ENCODE measurements around the gene METTL4. TPM values are rescaled to one million over a fixed set of nuclear protein-coding genes. Genes with fewer than 3 reads are reported as not detected.
"Not testable (repeated sequence)": the region's sequence is repeated elsewhere in the genome, so short reads cannot be mapped to it uniquely, and the experiment has no call there.

Gene METTL4
- total RNA-seq, 1 donor from 2014 or later, result 7.9 TPM

DNA sequence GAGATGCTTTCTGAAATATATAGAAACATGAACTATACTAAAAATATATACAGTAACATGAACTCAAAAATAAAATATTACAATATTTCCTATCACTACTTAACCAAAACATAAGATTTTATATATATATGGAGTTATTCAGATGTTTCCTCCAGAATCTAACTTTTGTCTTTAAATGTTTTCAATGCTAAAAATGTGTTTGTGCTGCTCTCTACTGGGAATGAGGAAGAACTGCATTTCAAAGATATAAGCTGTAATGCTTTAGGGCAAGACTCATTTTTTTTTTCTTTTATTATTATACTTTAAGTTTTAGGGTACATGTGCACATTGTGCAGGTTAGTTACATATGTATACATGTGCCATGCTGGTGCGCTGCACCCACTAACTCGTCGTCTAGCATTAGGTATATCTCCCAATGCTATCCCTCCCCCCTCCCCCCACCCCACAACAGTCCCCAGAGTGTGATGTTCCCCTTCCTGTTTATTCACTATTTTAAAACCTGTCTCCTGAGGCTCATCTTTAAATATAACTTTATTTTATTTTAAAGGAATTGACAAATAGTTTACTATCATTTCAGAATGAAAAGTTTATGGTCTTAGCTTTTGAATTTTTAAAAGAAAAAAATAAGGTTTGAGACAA is 29.3 kb downstream of the METTL4 start:
- not testable (repeated sequence) for H3K4me3 ChIP-seq (ENCODE audit: low read depth, low read length); DNase-seq (ENCODE audit: low read depth); H3K27me3 ChIP-seq (ENCODE audit: control insufficient read depth, insufficient read depth, low read length); H3K36me3 ChIP-seq (ENCODE audit: control insufficient read depth, insufficient read depth, low read length)
- TF ChIP-seq, protein P1, sequence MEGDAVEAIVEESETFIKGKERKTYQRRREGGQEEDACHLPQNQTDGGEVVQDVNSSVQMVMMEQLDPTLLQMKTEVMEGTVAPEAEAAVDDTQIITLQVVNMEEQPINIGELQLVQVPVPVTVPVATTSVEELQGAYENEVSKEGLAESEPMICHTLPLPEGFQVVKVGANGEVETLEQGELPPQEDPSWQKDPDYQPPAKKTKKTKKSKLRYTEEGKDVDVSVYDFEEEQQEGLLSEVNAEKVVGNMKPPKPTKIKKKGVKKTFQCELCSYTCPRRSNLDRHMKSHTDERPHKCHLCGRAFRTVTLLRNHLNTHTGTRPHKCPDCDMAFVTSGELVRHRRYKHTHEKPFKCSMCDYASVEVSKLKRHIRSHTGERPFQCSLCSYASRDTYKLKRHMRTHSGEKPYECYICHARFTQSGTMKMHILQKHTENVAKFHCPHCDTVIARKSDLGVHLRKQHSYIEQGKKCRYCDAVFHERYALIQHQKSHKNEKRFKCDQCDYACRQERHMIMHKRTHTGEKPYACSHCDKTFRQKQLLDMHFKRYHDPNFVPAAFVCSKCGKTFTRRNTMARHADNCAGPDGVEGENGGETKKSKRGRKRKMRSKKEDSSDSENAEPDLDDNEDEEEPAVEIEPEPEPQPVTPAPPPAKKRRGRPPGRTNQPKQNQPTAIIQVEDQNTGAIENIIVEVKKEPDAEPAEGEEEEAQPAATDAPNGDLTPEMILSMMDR (IDR thresholded peaks at IDR 0.05; ENCODE audit: insufficient read depth, low read length, poor library complexity, severe bottlenecking), result peak; percentile 44

DNA sequence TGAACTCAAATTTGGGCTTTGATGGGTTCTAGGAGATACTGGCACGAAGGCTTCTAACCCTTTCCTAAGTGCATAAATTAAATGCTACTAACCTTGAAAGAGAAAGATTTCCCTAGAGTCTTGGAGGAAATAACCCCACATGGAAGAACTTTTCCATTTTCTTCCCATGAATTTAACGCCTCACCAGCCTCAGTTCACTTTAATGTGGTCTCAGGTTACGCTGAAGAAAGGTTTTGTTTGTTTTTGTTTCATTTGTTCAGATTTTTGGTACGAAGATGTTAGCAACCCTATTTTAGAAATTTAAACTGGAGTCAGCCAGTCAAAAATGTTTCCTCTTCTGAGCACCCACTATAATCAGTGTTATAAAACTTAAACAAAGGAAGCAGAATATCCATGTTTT is 30.7 kb downstream of the METTL4 start:
- DNase-seq (ENCODE audit: low read depth), result no peak

DNA sequence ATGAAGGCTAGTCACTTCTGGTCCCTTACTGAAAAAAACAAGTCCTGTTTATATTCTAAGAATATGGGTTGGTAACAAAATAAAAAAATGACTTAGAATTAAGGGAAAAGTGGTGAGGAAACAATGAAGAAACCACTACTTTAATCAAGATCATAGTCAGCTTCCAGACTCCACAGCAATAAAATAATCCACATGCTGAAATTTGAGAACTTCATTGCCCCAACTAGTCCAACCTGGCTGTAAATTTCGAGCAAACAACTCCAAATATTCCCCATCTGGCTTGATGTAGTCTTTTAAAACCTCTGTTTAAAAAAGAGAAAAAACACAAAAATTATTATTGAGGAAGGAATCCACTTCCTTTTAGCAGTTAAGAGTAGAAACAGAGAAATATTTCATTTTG is 32.5 kb downstream of the METTL4 start:
- DNase-seq (ENCODE audit: low read depth), result no peak
- TF ChIP-seq, protein P1 (IDR thresholded peaks at IDR 0.05; ENCODE audit: insufficient read depth, low read length, poor library complexity, severe bottlenecking), result no peak
- no peaks in the 10 kb centered on the region for H3K36me3 ChIP-seq (ENCODE audit: control insufficient read depth, insufficient read depth, low read length)
- no peak overlapping the region for H3K4me3 ChIP-seq (ENCODE audit: low read depth, low read length)
- no peaks in the 10 kb centered on the region for H3K27me3 ChIP-seq (ENCODE audit: control insufficient read depth, insufficient read depth, low read length)

More for the DNA sequence above, 30.7 kb downstream of the METTL4 start:
- Histone ChIP-seq H3K36me3 (ENCODE audit: control insufficient read depth, insufficient read depth, low read length) (no peaks in the 10 kb centered on the region), H3K4me3 (ENCODE audit: low read depth, low read length) (no peak overlapping the region), H3K27me3 (ENCODE audit: control insufficient read depth, insufficient read depth, low read length) (no peaks in the 10 kb centered on the region)
- TF ChIP-seq, protein P1 (IDR thresholded peaks at IDR 0.05; ENCODE audit: insufficient read depth, low read length, poor library complexity, severe bottlenecking), result no peak

DNA sequence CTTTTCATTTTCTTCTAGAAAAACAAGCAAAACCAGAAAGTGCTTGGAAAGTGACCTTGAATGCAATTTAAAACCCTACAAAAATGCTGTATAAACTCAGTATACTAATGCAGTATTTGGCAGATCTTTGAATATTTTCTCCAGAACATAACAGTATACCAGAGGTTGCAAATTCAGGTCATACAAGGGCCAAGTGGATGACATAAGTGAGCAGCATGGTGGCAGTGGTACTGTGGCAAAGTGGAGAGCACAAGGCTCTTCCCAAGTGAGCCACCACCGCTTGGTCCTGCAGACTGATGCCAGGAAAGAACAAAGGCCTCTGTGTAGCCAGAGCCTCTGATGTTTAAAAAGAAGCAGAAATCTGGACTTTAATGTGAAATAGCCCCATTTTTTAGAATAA is 33.1 kb downstream of the METTL4 start:
- Histone ChIP-seq H3K4me3 (ENCODE audit: low read depth, low read length) (no peak overlapping the region), H3K36me3 (ENCODE audit: control insufficient read depth, insufficient read depth, low read length) (no peaks in the 10 kb centered on the region), H3K27me3 (ENCODE audit: control insufficient read depth, insufficient read depth, low read length) (no peaks in the 10 kb centered on the region)
- TF ChIP-seq, protein P1 (IDR thresholded peaks at IDR 0.05; ENCODE audit: insufficient read depth, low read length, poor library complexity, severe bottlenecking), result no peak
- no peak for DNase-seq (ENCODE audit: low read depth)

DNA sequence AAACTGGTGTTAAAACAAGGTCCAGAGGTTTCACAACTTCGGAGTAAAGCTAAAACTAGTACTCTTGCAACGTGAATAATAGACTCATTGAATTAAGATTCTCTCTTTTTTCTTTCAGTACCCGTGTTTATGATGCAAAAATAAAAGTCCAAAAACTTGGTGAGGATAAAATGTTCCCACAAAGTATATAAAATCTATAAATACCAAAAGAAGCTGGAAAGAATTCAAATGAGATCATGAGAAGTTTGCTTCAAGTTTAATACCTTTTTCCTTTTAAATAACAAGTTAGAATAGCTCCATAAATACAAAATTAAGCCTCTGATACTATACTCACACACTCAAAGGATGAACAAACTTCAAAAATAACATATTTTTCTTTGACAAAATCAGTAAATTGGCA is 34.0 kb downstream of the METTL4 start:
- DNase-seq (ENCODE audit: low read depth), result no peak
- Histone ChIP-seq H3K4me3 (ENCODE audit: low read depth, low read length) (no peak overlapping the region), H3K36me3 (ENCODE audit: control insufficient read depth, insufficient read depth, low read length) (no peaks in the 10 kb centered on the region), H3K27me3 (ENCODE audit: control insufficient read depth, insufficient read depth, low read length) (no peaks in the 10 kb centered on the region)
- TF ChIP-seq, protein P1 (IDR thresholded peaks at IDR 0.05; ENCODE audit: insufficient read depth, low read length, poor library complexity, severe bottlenecking), result no peak

DNA sequence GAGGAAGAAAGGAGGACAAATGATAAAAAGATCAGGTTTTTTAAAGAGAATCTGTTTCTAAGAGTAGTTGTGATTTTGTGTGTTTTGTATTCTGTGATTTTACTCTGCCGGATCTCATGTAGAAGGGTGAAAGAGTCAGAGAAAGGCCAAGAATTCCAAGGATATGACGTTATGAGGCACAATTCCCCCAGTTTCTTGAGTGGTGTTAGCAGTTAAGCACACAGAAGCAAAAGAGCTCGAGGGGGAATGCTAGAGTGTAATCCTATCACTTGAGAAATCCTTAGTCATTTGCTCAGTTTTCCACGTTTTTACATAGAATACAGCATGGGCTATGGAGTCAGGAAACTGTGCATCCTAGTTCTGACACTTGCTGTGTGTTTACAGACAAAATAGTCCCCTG is 34.8 kb downstream of the METTL4 start:
- no peak for DNase-seq (ENCODE audit: low read depth)

More for the DNA sequence above, 34.8 kb downstream of the METTL4 start:
- no peaks in the 10 kb centered on the region for H3K27me3 ChIP-seq (ENCODE audit: control insufficient read depth, insufficient read depth, low read length)
- no peaks in the 10 kb centered on the region for H3K36me3 ChIP-seq (ENCODE audit: control insufficient read depth, insufficient read depth, low read length)
- H3K4me3 ChIP-seq (ENCODE audit: low read depth, low read length), result no peak overlapping the region
- TF ChIP-seq, protein P1 (IDR thresholded peaks at IDR 0.05; ENCODE audit: insufficient read depth, low read length, poor library complexity, severe bottlenecking), result no peak

Data from kidney epithelial cell (primary cell).